K562 (cell line): ENCODE measurements around the gene ACTR3. TPM values are rescaled to one million over a fixed set of nuclear protein-coding genes. Genes with fewer than 3 reads are reported as not detected.
A peak's percentile ranks its signal among the peaks of the same experiment; 100 is the strongest.

ENCODE experiments used
- ATAC-seq: fragments of 200-7000 bp; cut with Tn5 transposase; 3 replicates; pipeline ENCODE4 v1.9.1; 2020; ENCODE audit warnings: moderate library complexity
- BruUV-seq: library from RNA; stranded (reverse); fragments of 400-500 nt; replicated peaks from 2 replicates; lab custom pipeline; 2021; lab: Mats Ljungman, UMichigan
- CTCF ChIA-PET: fragments of 300-600 bp; formaldehyde crosslinking; extraction: SDS; loops from one replicate; lab custom pipeline; 2021; ENCODE audit warnings: low intra/inter-chr PET ratio; lab: Yijun Ruan, JAX
- POLR2A ChIA-PET: fragments of 300-600, 350-650 bp; sonication (Branson Sonifier 250); formaldehyde crosslinking; extraction: SDS; loops from one replicate; lab custom pipeline; 2021; ENCODE audit warnings: antibody characterized with exemption, inconsistent platforms; lab: Yijun Ruan, JAX
- DNase-seq, 4 experiments: peaks; one replicate each; pipeline versions ENCODE4 v3.0.0 to v3.0.0-alpha.2; 2011 to 2018; ENCODE audit warnings: low spot score in 3 of 4, mixed read lengths in 3 of 4; ENCODE audit errors: extremely low read depth in 1 of 4
- FAIRE-seq: peaks from 2 replicates; lab custom pipeline; 2011; peaks lifted over from hg19 to GRCh38; lab: Jason Lieb, UNC
- H2AFZ ChIP-seq: 2 replicates; pipeline ENCODE4 v1.6.0; 2011; ENCODE audit warnings: low read depth, low read length, control low read depth, inconsistent platforms
- H3K27ac ChIP-seq: fragments of 200-600 bp; 3 replicates; pipeline ENCODE4 v1.8.0; 2011; ENCODE audit warnings: low read depth, mild to moderate bottlenecking, control low read depth, inconsistent platforms, low read length, moderate library complexity, mixed read lengths; ENCODE audit errors: extremely low read depth
- H3K27me3 ChIP-seq, 2 experiments: fragments of 300-600 bp in 1 of 2; 2 replicates in 1 of 2; 3 replicates in 1 of 2; pipeline versions ENCODE4 v1.6.0 to v1.8.0; 2011; ENCODE audit warnings: inconsistent platforms in 2 of 2, low read length in 2 of 2, mild to moderate bottlenecking in 1 of 2, mixed read lengths in 1 of 2, moderate library complexity in 1 of 2; ENCODE audit not compliant: control insufficient read depth in 2 of 2, insufficient read depth in 2 of 2
- H3K36me3 ChIP-seq: fragments of 300-600 bp; 3 replicates; pipeline ENCODE4 v1.8.0; 2011; ENCODE audit warnings: mild to moderate bottlenecking, low read length, inconsistent platforms; ENCODE audit not compliant: control insufficient read depth, insufficient read depth
- H3K4me1 ChIP-seq, 2 experiments: fragments of 200-600 bp in 1 of 2; replicated peaks in 1 of 2; 2 replicates in 1 of 2; 3 replicates in 1 of 2; pipeline versions ENCODE4 v1.5.1 to v1.8.0; 2011; ENCODE audit warnings: inconsistent platforms in 2 of 2, low read length in 2 of 2, mild to moderate bottlenecking in 1 of 2, mixed read lengths in 1 of 2, moderate library complexity in 1 of 2; ENCODE audit not compliant: control insufficient read depth in 2 of 2, insufficient read depth in 2 of 2
- H3K4me2 ChIP-seq: 2 replicates; pipeline ENCODE4 v1.6.1; 2011; ENCODE audit warnings: low read length, control low read depth, inconsistent platforms, mixed read lengths; ENCODE audit not compliant: insufficient read depth
- H3K4me3 ChIP-seq: fragments of 200-600 bp; sonication (generic), shearing (Covaris generic); 2 replicates; pipeline ENCODE4 v1.5.1; 2016; ENCODE audit warnings: control low read depth, inconsistent platforms
- H3K79me2 ChIP-seq: fragments of 200-600 bp; 3 replicates; pipeline ENCODE4 v1.8.0; 2011; ENCODE audit warnings: low read length, inconsistent platforms; ENCODE audit not compliant: control insufficient read depth, insufficient read depth
- H3K9ac ChIP-seq, 2 experiments: 2 replicates each; pipeline versions ENCODE4 v1.6.0 to v1.6.1; 2011; ENCODE audit warnings: low read depth in 2 of 2, low read length in 2 of 2, control low read depth in 1 of 2, inconsistent platforms in 1 of 2, mild to moderate bottlenecking in 1 of 2, mixed read lengths in 1 of 2; ENCODE audit not compliant: insufficient read depth in 1 of 2
- H3K9me1 ChIP-seq: one replicate; pipeline ENCODE4 v1.6.0; 2011; ENCODE audit warnings: inconsistent platforms, mild to moderate bottlenecking, low read length, moderate library complexity; ENCODE audit not compliant: control insufficient read depth, insufficient read depth
- H3K9me3 ChIP-seq: replicated peaks from 2 replicates; pipeline ENCODE4 v1.5.1; 2011; ENCODE audit warnings: low read depth, low read length, inconsistent platforms; ENCODE audit not compliant: control insufficient read depth, insufficient read depth
- H4K20me1 ChIP-seq: replicated peaks from 2 replicates; pipeline ENCODE4 v1.6.1; 2011; ENCODE audit warnings: low read length, inconsistent platforms, mixed read lengths; ENCODE audit not compliant: control insufficient read depth, insufficient read depth
- BCL6 ChIP-seq: fragments of 250-450 bp; sonication (Bioruptor Pico); IDR thresholded peaks from 2 replicates; pipeline ENCODE4 v1.4.0; 2020
- BRCA1 ChIP-seq, 2 experiments: fragments of 450-650 bp in 1 of 2; sonication (generic) in 1 of 2; formaldehyde crosslinking in 1 of 2; IDR thresholded peaks; 2 replicates each; pipeline versions ENCODE4 v1.5.0 to v1.6.1; 2017 to 2020; ENCODE audit warnings: mild to moderate bottlenecking in 1 of 2, missing genetic modification reagents in 1 of 2
- CREB1 ChIP-seq, 2 experiments: sonication (generic) in 1 of 2; formaldehyde crosslinking in 1 of 2; IDR thresholded peaks; 2 replicates each; pipeline versions ENCODE4 v1.6.1 to v1.8.0; 2012 to 2022; ENCODE audit warnings: inconsistent platforms in 1 of 2, mild to moderate bottlenecking in 1 of 2, missing genetic modification reagents in 1 of 2, moderate library complexity in 1 of 2
- JUND ChIP-seq, 2 experiments: IDR thresholded peaks; 2 replicates in 1 of 2; 3 replicates in 1 of 2; pipeline ENCODE4 v1.6.1; 2011; ENCODE audit warnings: borderline replicate concordance in 2 of 2, low read depth in 2 of 2, low read length in 2 of 2, improper control_type of control experiment in 1 of 2, missing biosample characterization in 1 of 2, missing genetic modification characterization in 1 of 2, missing genetic modification reagents in 1 of 2
- KDM1A ChIP-seq, 2 experiments: fragments of 450-650 bp; IDR thresholded peaks; 2 replicates each; pipeline ENCODE4 v1.6.1; 2016; ENCODE audit warnings: mild to moderate bottlenecking in 2 of 2
- KLF16 ChIP-seq: IDR thresholded peaks from 2 replicates; pipeline ENCODE4 v1.6.1; 2016; ENCODE audit warnings: antibody characterized with exemption
- MEIS2 ChIP-seq: fragments of 450-650 bp; IDR thresholded peaks from 2 replicates; pipeline ENCODE4 v1.6.1; 2014; ENCODE audit warnings: mild to moderate bottlenecking; ENCODE audit not compliant: partially characterized antibody
- NFIC ChIP-seq: fragments of 450-650 bp; IDR thresholded peaks from 2 replicates; pipeline ENCODE4 v1.6.1; 2017; ENCODE audit warnings: mild to moderate bottlenecking, inconsistent platforms
- RBM14 ChIP-seq: fragments of 200-400 bp; formaldehyde crosslinking; IDR thresholded peaks from 2 replicates; pipeline ENCODE4 v1.6.1; 2018; ENCODE audit warnings: low read depth, mild to moderate bottlenecking, low read length, moderate library complexity, borderline replicate concordance; ENCODE audit not compliant: insufficient read depth
- RCOR1 ChIP-seq, 2 experiments: IDR thresholded peaks; 2 replicates each; pipeline ENCODE4 v1.6.1; 2012; ENCODE audit warnings: low read depth in 2 of 2, low read length in 2 of 2, borderline replicate concordance in 1 of 2, improper control_type of control experiment in 1 of 2
- SNIP1 ChIP-seq: fragments of 450-650 bp; IDR thresholded peaks from 2 replicates; pipeline ENCODE4 v1.7.1; 2017; ENCODE audit warnings: low read depth, mild to moderate bottlenecking
- ZFX ChIP-seq: sonication (generic); formaldehyde crosslinking; IDR thresholded peaks from 2 replicates; pipeline ENCODE4 v1.8.0; 2022; ENCODE audit warnings: mild to moderate bottlenecking, missing genetic modification reagents, moderate library complexity
- ZNF583 ChIP-seq: fragments of 250-450 bp; sonication (Bioruptor Pico); IDR thresholded peaks from 2 replicates; pipeline ENCODE4 v1.4.0; 2020
- WGBS: fragments of 100-300 bp; shearing (Covaris generic); methylation state at CpG from one replicate; pipeline ENCODE4 v1.1.6; 2016; ENCODE audit warnings: low coverage, mixed read lengths; ENCODE audit not compliant: insufficient coverage; ENCODE audit errors: missing lambda C conversion rate; 5-methylcytosine and 5-hydroxymethylcytosine counted together
- in situ Hi-C: fragments of 300-500 bp; cut with MboI; formaldehyde crosslinking; loops from 4 replicates; pipeline ENCODE4 v1.15.0; 2018; ENCODE audit warnings: inconsistent platforms, mixed read lengths
- intact Hi-C: fragments of 100-400 bp; cut with micrococcal nuclease; formaldehyde crosslinking; loops from 2 replicates; pipeline ENCODE4 v1.14.2; 2022
- polyA plus RNA-seq, 8 experiments: library from polyadenylated mRNA; depleted of rRNA in 4 of 8; stranded (reverse) in 5 of 8; unstranded in 3 of 8; fragments of >200 nt; fragmentation: Nextera tagmentation in 2 of 8; fragmentation: Illumina TruSeq in 1 of 8; extraction: Ambion mirVana in 2 of 8; extraction: Trizol in 1 of 8; gene quantifications; 2 replicates each; pipeline versions ENCODE4 v1.2.1 to v1.2.3, GENCODE V29; 2011 to 2014; ENCODE audit warnings: inconsistent platforms in 1 of 8, missing spikeins in 1 of 8
- total RNA-seq, 7 experiments: library from RNA; depleted of rRNA in 6 of 7; stranded (reverse); fragments of >200 nt in 6 of 7; fragmentation: Illumina TruSeq in 2 of 7; extraction: Trizol in 2 of 7; gene quantifications; 2 replicates each; pipeline versions ENCODE4 v1.2.1 to v1.2.3, GENCODE V29; 2011 to 2021; ENCODE audit warnings: low replicate concordance in 1 of 7
- TF ChIP-seq, protein P1 (sequence below): fragments of 450-650 bp; IDR thresholded peaks from 2 replicates; pipeline ENCODE4 v1.6.1; 2016
- TF ChIP-seq, protein P2 (sequence below): sonication (generic); formaldehyde crosslinking; IDR thresholded peaks from 2 replicates; pipeline ENCODE4 v1.8.1; 2023; ENCODE audit warnings: missing genetic modification reagents, mild to moderate bottlenecking, borderline replicate concordance

Gene ACTR3
- total and polyA plus RNA-seq, 9 of the 15 experiments (the other 6 are each of a cell fraction or from before 2014, with no cell fraction given): 49.0 to 354 (median 249) TPM

DNA sequence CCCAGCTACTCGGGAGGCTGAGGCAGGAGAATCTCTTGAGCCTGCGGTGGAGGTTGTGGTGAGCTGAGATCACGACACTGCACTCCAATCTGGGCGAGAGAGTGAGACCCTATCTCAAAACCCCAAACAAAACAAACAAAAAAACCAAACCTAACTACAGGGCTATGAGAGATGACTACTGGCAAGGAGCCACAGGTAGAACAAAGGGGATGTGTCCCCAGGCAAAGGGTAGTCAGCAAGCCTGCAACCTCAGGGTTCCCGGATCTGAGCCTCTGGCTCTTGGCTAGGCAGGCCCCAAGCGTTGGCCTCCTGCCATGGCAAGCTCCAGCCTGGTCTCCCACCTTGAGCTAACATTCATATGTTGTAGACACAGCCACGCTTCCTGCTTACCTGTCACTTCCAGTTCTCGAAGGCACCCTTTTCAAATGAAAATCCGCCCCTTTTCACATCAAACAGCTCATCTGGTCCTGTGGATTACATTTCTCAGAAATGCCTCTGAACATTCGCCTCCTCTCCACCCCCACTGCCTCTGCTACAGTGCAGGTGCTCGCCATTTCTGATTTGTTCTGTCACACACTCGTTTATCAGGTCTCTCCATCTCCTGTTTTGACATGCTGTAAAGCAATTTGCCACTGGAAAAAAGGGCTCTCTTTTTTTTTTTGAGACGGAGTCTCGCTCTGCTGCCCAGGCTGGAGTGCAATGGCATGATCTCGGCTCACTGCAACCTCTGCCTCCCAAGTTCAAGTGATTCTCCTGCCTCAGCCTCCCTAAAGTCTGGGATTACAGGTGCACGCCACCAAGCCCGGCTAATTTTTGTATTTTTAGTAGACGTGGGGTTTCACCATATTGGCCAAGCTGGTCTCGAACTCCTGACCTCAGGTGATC, 13.1 kb upstream of the ACTR3 start:
- BruUV-seq: no TSS peak
- Histone ChIP-seq H3K9me1 (no peaks in the 10 kb centered on the region), H2AFZ (no peak overlapping the region), H3K4me3 (no peak overlapping the region), H3K79me2 (no peaks in the 10 kb centered on the region), H4K20me1 (no peaks in the 10 kb centered on the region), H3K36me3 (no peaks in the 10 kb centered on the region; the same call in 2 of the 3 replicates), H3K4me2 (peak overlapping the region; percentile 14; the same call in 1 of the 2 replicates), H3K9me3 (no peaks in the 10 kb centered on the region), H3K27me3 (no peaks in the 10 kb centered on the region), H3K27ac (no peak overlapping the region), H3K4me1 (peaks cover 6 to 10% of the 10 kb centered on the region in 2 experiments; a peak in 3 of 5 replicates), H3K9ac (peak overlapping the region in 1 of 2 experiments; percentile 80; a peak in 2 of 4 replicates)
- intact Hi-C loops (no loop called here), in situ Hi-C loops (no loop called here)
- CTCF ChIA-PET: no interaction called here
- ATAC-seq (peak; percentile 85), DNase-seq (peak in 2 of 4 experiments; percentile 37 to 56), FAIRE-seq (no peak)
- POLR2A ChIA-PET: interaction anchor here (0.6 to 10.6 kb wide), 5 partner anchors 11 to 1006 kb away, joined by 3 to 75 read pairs (median 4); partner anchors contain the start of gene ACTR3
- 33% methylated on average over 19 of the region's 19 CpGs for WGBS
- TF ChIP-seq RCOR1 (IDR thresholded peaks at IDR 0.05; ENCODE audit: borderline replicate concordance in 1 of 2, low read depth in 2 of 2, low read length in 2 of 2): peak in 1 of 2 experiments; percentile 56; a peak in 2 of 4 replicates
- peak; percentile 68 to 76 for TF ChIP-seq KDM1A (IDR thresholded peaks at IDR 0.05)
- no peak for TF ChIP-seq CREB1 (IDR thresholded peaks at IDR 0.05)
- no peak for TF ChIP-seq CREB1 (CRISPR knock-in tag; IDR thresholded peaks at IDR 0.05)
- no peak for TF ChIP-seq SNIP1
- TF ChIP-seq, protein P1, sequence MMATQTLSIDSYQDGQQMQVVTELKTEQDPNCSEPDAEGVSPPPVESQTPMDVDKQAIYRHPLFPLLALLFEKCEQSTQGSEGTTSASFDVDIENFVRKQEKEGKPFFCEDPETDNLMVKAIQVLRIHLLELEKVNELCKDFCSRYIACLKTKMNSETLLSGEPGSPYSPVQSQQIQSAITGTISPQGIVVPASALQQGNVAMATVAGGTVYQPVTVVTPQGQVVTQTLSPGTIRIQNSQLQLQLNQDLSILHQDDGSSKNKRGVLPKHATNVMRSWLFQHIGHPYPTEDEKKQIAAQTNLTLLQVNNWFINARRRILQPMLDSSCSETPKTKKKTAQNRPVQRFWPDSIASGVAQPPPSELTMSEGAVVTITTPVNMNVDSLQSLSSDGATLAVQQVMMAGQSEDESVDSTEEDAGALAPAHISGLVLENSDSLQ: peak; percentile 28; the same call in 1 of the 2 replicates
- TF ChIP-seq, protein P2, sequence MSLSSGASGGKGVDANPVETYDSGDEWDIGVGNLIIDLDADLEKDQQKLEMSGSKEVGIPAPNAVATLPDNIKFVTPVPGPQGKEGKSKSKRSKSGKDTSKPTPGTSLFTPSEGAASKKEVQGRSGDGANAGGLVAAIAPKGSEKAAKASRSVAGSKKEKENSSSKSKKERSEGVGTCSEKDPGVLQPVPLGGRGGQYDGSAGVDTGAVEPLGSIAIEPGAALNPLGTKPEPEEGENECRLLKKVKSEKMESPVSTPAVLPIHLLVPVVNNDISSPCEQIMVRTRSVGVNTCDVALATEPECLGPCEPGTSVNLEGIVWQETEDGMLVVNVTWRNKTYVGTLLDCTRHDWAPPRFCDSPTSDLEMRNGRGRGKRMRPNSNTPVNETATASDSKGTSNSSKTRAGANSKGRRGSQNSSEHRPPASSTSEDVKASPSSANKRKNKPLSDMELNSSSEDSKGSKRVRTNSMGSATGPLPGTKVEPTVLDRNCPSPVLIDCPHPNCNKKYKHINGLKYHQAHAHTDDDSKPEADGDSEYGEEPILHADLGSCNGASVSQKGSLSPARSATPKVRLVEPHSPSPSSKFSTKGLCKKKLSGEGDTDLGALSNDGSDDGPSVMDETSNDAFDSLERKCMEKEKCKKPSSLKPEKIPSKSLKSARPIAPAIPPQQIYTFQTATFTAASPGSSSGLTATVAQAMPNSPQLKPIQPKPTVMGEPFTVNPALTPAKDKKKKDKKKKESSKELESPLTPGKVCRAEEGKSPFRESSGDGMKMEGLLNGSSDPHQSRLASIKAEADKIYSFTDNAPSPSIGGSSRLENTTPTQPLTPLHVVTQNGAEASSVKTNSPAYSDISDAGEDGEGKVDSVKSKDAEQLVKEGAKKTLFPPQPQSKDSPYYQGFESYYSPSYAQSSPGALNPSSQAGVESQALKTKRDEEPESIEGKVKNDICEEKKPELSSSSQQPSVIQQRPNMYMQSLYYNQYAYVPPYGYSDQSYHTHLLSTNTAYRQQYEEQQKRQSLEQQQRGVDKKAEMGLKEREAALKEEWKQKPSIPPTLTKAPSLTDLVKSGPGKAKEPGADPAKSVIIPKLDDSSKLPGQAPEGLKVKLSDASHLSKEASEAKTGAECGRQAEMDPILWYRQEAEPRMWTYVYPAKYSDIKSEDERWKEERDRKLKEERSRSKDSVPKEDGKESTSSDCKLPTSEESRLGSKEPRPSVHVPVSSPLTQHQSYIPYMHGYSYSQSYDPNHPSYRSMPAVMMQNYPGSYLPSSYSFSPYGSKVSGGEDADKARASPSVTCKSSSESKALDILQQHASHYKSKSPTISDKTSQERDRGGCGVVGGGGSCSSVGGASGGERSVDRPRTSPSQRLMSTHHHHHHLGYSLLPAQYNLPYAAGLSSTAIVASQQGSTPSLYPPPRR (CRISPR knock-in tag): no peak
- TF ChIP-seq ZNF583 (CRISPR knock-in tag): no peak
- TF ChIP-seq NFIC: peak; percentile 68
- TF ChIP-seq RBM14: no peak
- TF ChIP-seq ZFX (CRISPR knock-in tag): no peak
- TF ChIP-seq KLF16: no peak
- no peak for TF ChIP-seq BRCA1 (IDR thresholded peaks at IDR 0.05)
- no peak for TF ChIP-seq BRCA1 (CRISPR knock-in tag; IDR thresholded peaks at IDR 0.05)
- TF ChIP-seq BCL6 (CRISPR knock-in tag): no peak
- TF ChIP-seq MEIS2: peak; percentile 39
- TF ChIP-seq JUND (IDR thresholded peaks at IDR 0.05; ENCODE audit: borderline replicate concordance, low read depth, low read length): no peak
- no peak for TF ChIP-seq JUND (tag; IDR thresholded peaks at IDR 0.05; ENCODE audit: borderline replicate concordance, low read depth, low read length)
